Osteocyte (in vitro differentiated cells): ENCODE results near the gene ZNF888. TPM values are rescaled to one million over a fixed set of nuclear protein-coding genes. Genes with fewer than 3 reads are reported as not detected.
"Not testable (repeated sequence)": the region's sequence is repeated elsewhere in the genome, so short reads cannot be mapped to it uniquely, and the experiment has no call there.

Experiments
- DNase-seq: peaks from one replicate; pipeline ENCODE4 v3.0.0; 2021; ENCODE audit warnings: mixed read lengths; ENCODE audit not compliant: unreplicated experiment; ENCODE audit errors: extremely low spot score
- H3K27ac Mint-ChIP-seq: one replicate; pipeline ENCODE4 v1.8.0; 2021; ENCODE audit warnings: mild to moderate bottlenecking, mixed read lengths; ENCODE audit not compliant: unreplicated experiment
- H3K27me3 Mint-ChIP-seq: one replicate; pipeline ENCODE4 v1.8.0; 2021; ENCODE audit warnings: mixed read lengths; ENCODE audit not compliant: unreplicated experiment
- H3K36me3 Mint-ChIP-seq: one replicate; pipeline ENCODE4 v1.8.0; 2021; ENCODE audit warnings: mixed read lengths; ENCODE audit not compliant: unreplicated experiment
- H3K4me1 Mint-ChIP-seq: one replicate; pipeline ENCODE4 v1.8.0; 2021; ENCODE audit warnings: mixed read lengths; ENCODE audit not compliant: unreplicated experiment
- H3K4me3 Mint-ChIP-seq: one replicate; pipeline ENCODE4 v1.8.0; 2021; ENCODE audit warnings: mild to moderate bottlenecking, moderate library complexity, mixed read lengths; ENCODE audit not compliant: unreplicated experiment
- H3K9me3 Mint-ChIP-seq: one replicate; pipeline ENCODE4 v1.8.0; 2021; ENCODE audit warnings: mixed read lengths; ENCODE audit not compliant: unreplicated experiment
- CTCF ChIP-seq: fragments of 200-600 bp; sonication (generic); IDR thresholded peaks from 2 replicates; pipeline ENCODE4 v1.5.0; 2021; ENCODE audit warnings: antibody characterized with exemption, mild to moderate bottlenecking, moderate library complexity
- total RNA-seq: library from RNA; stranded (reverse); gene quantifications from 2 replicates; pipeline ENCODE4 v1.2.1, GENCODE V29; 2021

ZNF888 gene
- total RNA-seq, 1 donor from 2014 or later: 4.0 TPM

GRCh38 chr19:52938761-52939160, 15.5 kb upstream of the ZNF888 start:
- Mint-ChIP-seq H3K4me1 (peaks cover 23% of the 10 kb centered on the region), H3K36me3 (peaks cover 16% of the 10 kb centered on the region), H3K9me3 (no peaks in the 10 kb centered on the region), H3K27me3 (no peaks in the 10 kb centered on the region), H3K27ac (no peak overlapping the region), H3K4me3 (no peak overlapping the region)
- DNase-seq: no peak
- no peak for TF ChIP-seq CTCF

- Mint-ChIP-seq H3K4me3 (no peak overlapping the region), H3K27me3 (no peaks in the 10 kb centered on the region), H3K9me3 (peaks cover 8% of the 10 kb centered on the region), H3K27ac (no peak overlapping the region), H3K4me1 (peaks cover 17% of the 10 kb centered on the region), H3K36me3 (peaks cover 24% of the 10 kb centered on the region)
- TF ChIP-seq CTCF: no peak
- no peak for DNase-seq
These were observed 13.7 kb upstream of the ZNF888 start for GRCh38 chr19:52936954-52937325.

GRCh38 chr19:52936151-52936953, 13.1 kb upstream of the ZNF888 start:
- Mint-ChIP-seq H3K9me3 (peaks cover 8% of the 10 kb centered on the region), H3K27me3 (no peaks in the 10 kb centered on the region), H3K27ac (no peak overlapping the region), H3K36me3 (peaks cover 26% of the 10 kb centered on the region), H3K4me1 (peaks cover 11% of the 10 kb centered on the region), H3K4me3 (no peak overlapping the region)
- no peak for TF ChIP-seq CTCF
- DNase-seq: no peak

- peaks cover 26% of the 10 kb centered on the region for H3K36me3 Mint-ChIP-seq
- peaks cover 8% of the 10 kb centered on the region for H3K4me1 Mint-ChIP-seq
- H3K27ac Mint-ChIP-seq: no peak overlapping the region
- no peak for TF ChIP-seq CTCF
- H3K4me3 Mint-ChIP-seq: no peak overlapping the region
- H3K27me3 Mint-ChIP-seq: no peaks in the 10 kb centered on the region
- peaks cover 8% of the 10 kb centered on the region for H3K9me3 Mint-ChIP-seq
- no peak for DNase-seq
These were observed 12.2 kb upstream of the ZNF888 start for GRCh38 chr19:52935434-52935833.

- not testable (repeated sequence) for H3K4me3 Mint-ChIP-seq, H3K27me3 Mint-ChIP-seq, DNase-seq, H3K27ac Mint-ChIP-seq, H3K9me3 Mint-ChIP-seq
- H3K36me3 Mint-ChIP-seq: peaks cover 19% of the 10 kb centered on the region
- H3K4me1 Mint-ChIP-seq: peaks cover 24% of the 10 kb centered on the region
These were observed 1.4 kb upstream of the ZNF888 start for GRCh38 chr19:52924641-52925040.
